HG03469 (cell line): ENCODE measurements around the gene PCAT6.
A peak's percentile ranks its signal among the peaks of the same experiment; 100 is the strongest.

Experiments used
- ATAC-seq: cut with Tn5 transposase; IDR thresholded peaks from one replicate; pipeline ENCODE4 v1.9.1; 2021; ENCODE audit warnings: mild to moderate bottlenecking, moderate library complexity, moderate number of reproducible peaks; ENCODE audit not compliant: unreplicated experiment

PCAT6 gene

DNA sequence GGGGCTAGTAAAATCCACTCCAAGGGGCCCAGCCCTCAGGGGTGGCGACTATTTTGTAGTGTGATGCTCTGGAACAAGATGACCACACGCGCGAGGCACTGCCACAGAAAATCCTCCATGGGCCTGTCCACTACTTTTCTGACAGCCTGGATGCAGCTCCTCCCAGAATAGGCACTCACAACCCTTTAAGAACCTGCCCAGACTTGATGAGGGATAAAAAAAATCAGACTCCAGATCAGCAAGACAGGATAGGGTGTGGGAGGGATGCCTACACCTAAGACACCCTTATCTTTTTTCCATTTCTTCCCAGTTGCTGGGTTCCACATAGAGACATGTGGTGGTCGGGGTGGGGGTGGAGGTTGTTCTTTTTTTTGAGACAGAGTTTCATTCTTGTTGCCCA is 33.5 kb downstream of the PCAT6 start:
- ATAC-seq, result no peak

- ATAC-seq, result no peak
These were observed 34.2 kb downstream of the PCAT6 start for GRCh38 chr1:202844935-202845334.

DNA sequence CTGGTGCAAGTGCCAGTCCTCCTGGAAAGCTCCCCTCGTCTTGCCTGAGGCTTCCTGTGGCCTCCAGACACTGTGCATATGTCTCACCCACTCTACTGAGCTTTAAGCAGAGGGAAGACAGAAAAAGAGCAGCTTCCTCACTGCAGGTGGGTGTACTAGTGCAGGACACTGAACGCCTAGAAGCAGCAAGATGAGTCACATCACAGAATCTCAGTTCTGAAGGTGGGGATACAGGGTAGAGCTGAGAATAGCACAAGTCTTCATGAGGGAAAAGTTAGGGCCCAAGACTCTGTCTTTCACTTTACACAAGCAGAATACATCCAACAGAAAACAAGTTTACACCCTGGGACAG is 37.4 kb downstream of the PCAT6 start:
- peak; percentile 85 for ATAC-seq

DNA sequence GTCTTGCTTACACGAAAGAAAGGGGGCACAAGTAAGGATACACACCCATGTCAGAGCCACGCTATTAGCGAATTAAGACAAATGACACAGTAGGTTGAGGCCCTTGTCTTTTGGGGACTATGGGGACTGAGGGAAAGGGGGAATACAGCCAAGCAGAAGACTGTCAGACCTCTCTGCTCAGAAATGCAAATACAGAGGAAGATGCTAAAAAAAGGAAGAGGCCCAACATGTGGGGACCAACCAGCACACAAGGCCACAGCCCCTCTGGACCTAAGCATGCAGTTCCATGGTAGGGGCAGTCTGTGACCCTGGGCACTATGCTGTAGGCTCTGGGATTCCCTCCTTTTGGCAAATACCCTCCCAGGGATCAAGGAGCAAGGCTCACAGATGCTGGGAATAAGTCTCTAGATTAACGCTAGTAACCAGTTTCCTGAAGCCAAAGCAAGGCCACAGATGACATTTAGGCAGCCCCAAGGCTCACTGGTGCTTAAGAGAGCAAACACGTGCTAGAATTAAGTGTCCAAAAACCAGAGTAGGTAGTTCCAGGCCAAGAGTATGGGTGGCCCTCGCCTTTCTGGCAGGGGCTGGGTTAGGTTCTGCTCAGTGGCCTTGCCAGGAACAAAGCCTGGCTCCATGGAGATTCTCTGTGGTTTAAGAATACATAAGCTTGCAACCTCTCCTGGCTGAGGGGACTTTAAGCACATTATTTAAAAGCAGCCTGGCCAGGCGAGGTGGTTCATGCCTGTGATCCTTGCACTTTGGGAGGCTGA is 40.0 kb downstream of the PCAT6 start:
- no peak for ATAC-seq

DNA sequence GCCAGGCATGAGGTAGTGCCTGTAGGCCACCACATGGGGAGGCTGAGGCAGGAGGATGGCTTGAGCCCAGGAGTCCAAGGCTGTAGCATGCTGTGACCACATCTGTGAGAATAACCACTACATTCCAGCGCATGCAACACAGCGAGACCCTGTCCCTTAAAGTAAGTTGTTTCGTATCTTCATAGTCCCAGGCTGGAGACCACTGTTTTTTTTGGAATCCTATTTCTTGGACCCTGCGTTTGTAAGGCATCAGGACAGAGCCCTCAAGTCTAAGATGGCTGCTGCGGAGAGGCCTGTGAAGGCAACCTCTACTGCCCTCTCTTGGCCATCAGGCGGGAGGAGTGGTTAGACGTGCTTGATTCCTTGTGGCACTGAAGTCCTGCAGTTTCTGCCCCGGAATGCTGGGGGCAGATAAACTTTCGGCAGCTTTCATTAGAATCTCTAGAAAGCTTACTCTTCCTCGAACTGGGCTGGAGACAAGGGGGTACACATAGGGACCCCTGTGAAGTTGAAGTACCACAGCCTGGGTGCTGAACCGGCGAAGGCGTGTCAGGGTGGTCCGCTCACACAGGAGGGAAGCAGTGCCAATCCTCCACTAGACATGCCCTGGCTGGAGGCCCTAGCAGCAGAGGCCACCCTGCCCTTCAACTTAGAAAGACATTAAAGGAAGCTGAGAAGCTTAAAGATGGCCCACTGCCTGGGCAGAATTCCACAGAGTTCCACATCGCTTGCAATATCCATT is 41.6 kb downstream of the PCAT6 start:
- no peak for ATAC-seq

- ATAC-seq, result no peak
These were observed 44.0 kb downstream of the PCAT6 start for GRCh38 chr1:202854787-202855186.

DNA sequence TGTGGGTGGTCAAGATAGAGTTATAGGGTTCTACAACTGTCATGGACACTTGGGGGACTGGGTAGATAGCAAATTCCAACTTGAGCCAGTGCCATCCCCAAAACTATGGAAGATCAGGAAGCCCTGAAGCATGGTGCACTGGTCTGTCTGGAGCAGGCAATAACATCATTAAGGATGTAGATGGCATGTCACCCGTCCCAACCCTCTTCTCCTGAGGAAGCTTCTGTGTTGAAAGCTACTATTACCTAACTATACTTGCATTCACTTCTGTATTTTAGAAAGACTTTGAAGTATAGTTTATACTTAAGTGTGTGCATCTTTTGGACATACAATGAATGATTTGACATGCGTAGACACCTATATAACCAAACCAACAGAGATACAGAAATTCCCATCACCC is 45.3 kb downstream of the PCAT6 start:
- no peak for ATAC-seq

DNA sequence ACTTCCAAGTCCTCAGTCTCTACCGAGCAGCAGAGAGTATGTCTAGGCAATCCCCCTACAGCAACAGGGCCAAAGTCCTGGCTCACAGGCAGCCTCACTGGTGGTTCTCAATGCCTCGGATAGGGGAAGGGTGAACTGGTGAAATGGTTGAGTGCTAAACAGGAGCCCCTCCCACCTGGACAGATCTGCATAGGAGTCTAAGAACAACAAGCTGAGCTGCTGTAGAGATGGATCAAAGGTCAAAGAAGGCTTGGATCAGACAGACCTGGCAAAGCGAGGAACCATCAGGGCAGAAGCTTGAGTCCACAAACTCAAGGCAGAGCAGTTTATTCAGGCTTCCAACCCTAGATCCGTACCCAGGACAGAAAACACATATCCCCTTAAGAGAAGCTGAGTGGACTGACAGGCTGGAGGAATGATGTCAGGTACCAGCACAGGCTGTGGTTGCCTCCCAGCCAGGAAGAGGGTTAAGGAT is 46.4 kb downstream of the PCAT6 start:
- ATAC-seq, result no peak

- no peak for ATAC-seq
These were observed 47.6 kb downstream of the PCAT6 start for GRCh38 chr1:202858331-202858730.

DNA sequence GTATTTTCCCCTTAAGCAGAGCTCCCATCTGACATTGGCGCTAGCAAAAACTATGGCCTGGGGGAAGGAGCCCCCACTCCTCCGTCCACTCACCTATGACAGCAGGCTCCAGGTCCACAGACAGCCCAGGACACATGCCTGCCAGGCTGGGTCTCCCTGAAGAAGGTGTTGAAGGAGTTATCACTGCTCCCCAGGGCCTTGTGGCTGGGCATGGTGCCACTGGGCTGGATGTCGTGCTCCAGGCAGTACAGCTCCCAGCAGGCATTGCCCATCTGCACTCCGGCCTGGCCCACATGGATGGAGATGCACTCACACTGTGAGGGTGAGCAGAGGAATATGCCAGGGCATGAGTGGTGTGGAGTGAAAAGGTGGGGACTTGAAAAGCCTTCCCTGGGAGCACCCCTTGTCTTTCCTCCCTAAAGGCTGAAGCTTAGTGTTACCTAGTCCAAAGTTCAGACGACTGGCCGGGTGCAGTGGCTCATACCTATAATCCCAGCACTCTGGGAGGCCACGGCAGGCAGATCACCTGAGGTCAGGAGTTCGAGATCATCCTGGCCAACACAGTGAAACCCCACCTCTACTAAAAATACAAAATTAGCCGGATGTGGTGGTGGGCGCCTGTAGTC is 48.1 kb downstream of the PCAT6 start:
- ATAC-seq, result no peak

- ATAC-seq, result no peak
These were observed 50.1 kb downstream of the PCAT6 start for GRCh38 chr1:202860744-202861419.
